ENCODE data around the gene AHRR. TPM values are rescaled to one million over a fixed set of nuclear protein-coding genes. Genes with fewer than 3 reads are reported as not detected.

Gene AHRR
- total RNA-seq, 1 experiment from 2014 or later = 1.3 TPM

- Mint-ChIP-seq H3K4me1 (ENCODE audit: low read depth, unreplicated experiment) (peaks cover 15% of the 10 kb centered on the region), H3K36me3 (ENCODE audit: insufficient read depth, unreplicated experiment) (peaks cover 39% of the 10 kb centered on the region), H3K27me3 (ENCODE audit: unreplicated experiment) (no peaks in the 10 kb centered on the region), H3K27ac (ENCODE audit: unreplicated experiment) (no peak overlapping the region), H3K4me3 (ENCODE audit: low read depth, unreplicated experiment) (no peak overlapping the region), H3K9me3 (ENCODE audit: low read depth, unreplicated experiment) (no peaks in the 10 kb centered on the region)
- BruUV-seq (replicated peaks) = no TSS peak
- CTCF ChIA-PET = no interaction called here
- no peak for TF ChIP-seq CTCF (IDR thresholded peaks at IDR 0.05; ENCODE audit: unreplicated experiment)
- DNase-seq = no peak
- intact Hi-C loops (cut with micrococcal nuclease; ENCODE audit: unreplicated experiment) = no loop called here
Observed at GRCh38 chr5:313806-314376, 7.6 kb upstream of the AHRR start.

- Mint-ChIP-seq H3K4me1 (ENCODE audit: low read depth, unreplicated experiment) (peaks cover 15% of the 10 kb centered on the region), H3K36me3 (ENCODE audit: insufficient read depth, unreplicated experiment) (peaks cover 39% of the 10 kb centered on the region), H3K27me3 (ENCODE audit: unreplicated experiment) (peaks cover 1% of the 10 kb centered on the region), H3K4me3 (ENCODE audit: low read depth, unreplicated experiment) (no peak overlapping the region), H3K27ac (ENCODE audit: unreplicated experiment) (no peak overlapping the region), H3K9me3 (ENCODE audit: low read depth, unreplicated experiment) (no peaks in the 10 kb centered on the region)
- no peak for DNase-seq
- CTCF ChIA-PET = no interaction called here
- intact Hi-C loops (cut with micrococcal nuclease; ENCODE audit: unreplicated experiment) = loop anchor here (5.0 kb wide), 1 partner anchor 122 kb away; no protein-coding TSS in a partner anchor
- no peak for TF ChIP-seq CTCF (IDR thresholded peaks at IDR 0.05; ENCODE audit: unreplicated experiment)
- TSS peak; percentile 70 for BruUV-seq (replicated peaks)
Observed at GRCh38 chr5:314676-315487, 6.6 kb upstream of the AHRR start.

GRCh38 chr5:315488-316209 is 5.9 kb upstream of the AHRR start:
- CTCF ChIA-PET = interaction anchor here (1.8 kb wide), 1 partner anchor 116 kb away, joined by 13 read pairs; no protein-coding TSS in a partner anchor

More at GRCh38 chr5:315488-316209, 5.9 kb upstream of the AHRR start:
- intact Hi-C loops (cut with micrococcal nuclease; ENCODE audit: unreplicated experiment) = loop anchor here (5.0 kb wide), 1 partner anchor 122 kb away; no protein-coding TSS in a partner anchor
- no peak overlapping the region for H3K4me3 Mint-ChIP-seq (ENCODE audit: low read depth, unreplicated experiment)
- H3K27ac Mint-ChIP-seq (ENCODE audit: unreplicated experiment) = no peak overlapping the region
- H3K9me3 Mint-ChIP-seq (ENCODE audit: low read depth, unreplicated experiment) = no peaks in the 10 kb centered on the region
- no peak for DNase-seq
- TF ChIP-seq CTCF (IDR thresholded peaks at IDR 0.05; ENCODE audit: unreplicated experiment) = no peak
- H3K4me1 Mint-ChIP-seq (ENCODE audit: low read depth, unreplicated experiment) = peaks cover 9% of the 10 kb centered on the region
- H3K36me3 Mint-ChIP-seq (ENCODE audit: insufficient read depth, unreplicated experiment) = peaks cover 38% of the 10 kb centered on the region
- BruUV-seq (replicated peaks) = no TSS peak
- H3K27me3 Mint-ChIP-seq (ENCODE audit: unreplicated experiment) = peaks cover 9% of the 10 kb centered on the region

Data from Calu3 (cell line).